Measurements from ENCODE around the gene PHC3. TPM values are rescaled to one million over a fixed set of nuclear protein-coding genes. Genes with fewer than 3 reads are reported as not detected.

Gene PHC3
- total RNA-seq, 1 experiment from 2014 or later = 10.7 TPM

- DNase-seq (ENCODE audit: low spot score) = no peak
Measured at GRCh38 chr3:170044795-170045244, 136.7 kb downstream of the PHC3 start.

GRCh38 chr3:170044271-170044670 lies 137.3 kb downstream of the PHC3 start:
- no peak for DNase-seq (ENCODE audit: low spot score)

- no peak for DNase-seq (ENCODE audit: low spot score)
Measured at GRCh38 chr3:170043506-170043905, 138.0 kb downstream of the PHC3 start.

DNA sequence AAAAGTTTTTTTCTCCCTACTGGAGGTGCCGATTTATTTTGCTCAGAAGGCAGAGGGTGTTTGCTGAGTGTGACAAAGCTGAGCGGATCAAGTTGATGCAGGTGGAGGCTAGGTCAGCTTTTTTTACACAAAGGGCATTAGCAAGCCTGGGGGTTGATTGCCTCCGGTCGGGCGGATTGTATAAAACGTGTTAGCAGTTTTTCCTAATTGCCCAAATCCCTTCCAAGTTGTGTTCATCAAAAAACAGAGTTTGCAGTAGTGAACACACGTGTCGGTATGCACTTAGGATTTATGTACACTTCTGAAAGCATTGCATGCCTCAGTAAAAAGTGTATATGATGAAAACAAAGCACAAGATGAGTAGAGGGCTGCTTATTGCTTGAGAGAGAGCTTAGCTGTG lies 141.1 kb downstream of the PHC3 start:
- no peak for DNase-seq (ENCODE audit: low spot score)

- peak; percentile 64 for DNase-seq (ENCODE audit: low spot score)
Measured at GRCh38 chr3:170038434-170039110, 143.0 kb downstream of the PHC3 start.

Small RNAs within 50 kb of the gene (small RNA-seq; reads per million reads assigned to genes)
- gene RNU4-38P = 0.43 reads per million
- gene RNU6-315P = not detected

Other genes with a start within 250 kb of the PHC3 start
- 17.1 and 22.2 TPM in 2 replicates for gene SEC62, start 214.9 kb downstream of the PHC3 start, total RNA-seq (2014; rRNA removed; shearing (Covaris generic))
- 21.2 and 32.1 TPM in 2 replicates for gene GPR160, start 143.7 kb downstream of the PHC3 start, total RNA-seq (2014; rRNA removed; shearing (Covaris generic))
- 33.3 and 37.4 TPM in 2 replicates for gene PRKCI, start 40.7 kb upstream of the PHC3 start, total RNA-seq (2014; rRNA removed; shearing (Covaris generic))
- gene SKIL, start 176.0 kb upstream of the PHC3 start, total RNA-seq (2014; rRNA removed; shearing (Covaris generic)) = 51.7 and 54.2 TPM in 2 replicates
- gene CLDN11, start 237.1 kb upstream of the PHC3 start, total RNA-seq (2014; rRNA removed; shearing (Covaris generic)) = 0.56 and 0.63 TPM in 2 replicates